Loucy (cell line): ENCODE data around the gene ANO1.

Experiments used
- H2AFZ ChIP-seq: fragments of 200-600 bp; sonication (generic); 2 replicates; pipeline ENCODE4 v1.6.0; 2016; ENCODE audit warnings: antibody characterized with exemption, mild to moderate bottlenecking, low read length, moderate library complexity
- H3F3A ChIP-seq: fragments of 200-600 bp; 2 replicates; pipeline ENCODE4 v1.6.0; 2016; ENCODE audit warnings: antibody characterized with exemption, low read depth, mild to moderate bottlenecking
- H3K27me3 ChIP-seq: fragments of 200-600 bp; sonication (generic); 2 replicates; pipeline ENCODE4 v1.6.1; 2014; ENCODE audit warnings: low read length, mild to moderate bottlenecking; ENCODE audit not compliant: insufficient read depth, poor library complexity, severe bottlenecking
- H3K36me3 ChIP-seq: fragments of 200-600 bp; sonication (generic); 2 replicates; pipeline ENCODE4 v1.6.1; 2016; ENCODE audit warnings: low read length; ENCODE audit not compliant: insufficient read depth
- H3K4me1 ChIP-seq: fragments of 200-600 bp; sonication (generic); 2 replicates; pipeline ENCODE4 v1.5.1; 2014; ENCODE audit warnings: low read length, mild to moderate bottlenecking; ENCODE audit not compliant: insufficient read depth, poor library complexity, severe bottlenecking
- H3K4me2 ChIP-seq: fragments of 200-600 bp; sonication (generic); 2 replicates; pipeline ENCODE4 v1.6.0; 2014; ENCODE audit warnings: antibody characterized with exemption, low read length, low read depth, mild to moderate bottlenecking; ENCODE audit not compliant: poor library complexity, severe bottlenecking
- H3K4me3 ChIP-seq: fragments of 200-600 bp; sonication (generic); 2 replicates; pipeline ENCODE4 v1.5.1; 2014; ENCODE audit warnings: low read length, mild to moderate bottlenecking, mixed read lengths; ENCODE audit not compliant: poor library complexity, severe bottlenecking
- H3K79me2 ChIP-seq: fragments of 200-600 bp; sonication (generic); 2 replicates; pipeline ENCODE4 v1.6.1; 2014; ENCODE audit warnings: low read length; ENCODE audit not compliant: insufficient read depth
- H3K9ac ChIP-seq: fragments of 200-600 bp; sonication (generic); 2 replicates; pipeline ENCODE4 v1.6.0; 2014; ENCODE audit warnings: mild to moderate bottlenecking, low read depth, low read length, moderate library complexity; ENCODE audit not compliant: poor library complexity, severe bottlenecking
- H3K9me2 ChIP-seq: fragments of 200-600 bp; sonication (generic); replicated peaks from 2 replicates; pipeline ENCODE4 v1.6.1; 2016; ENCODE audit warnings: low read depth, low read length, mixed read lengths
- H3K9me3 ChIP-seq: fragments of 200-600 bp; sonication (generic); 2 replicates; pipeline ENCODE4 v1.6.1; 2014; ENCODE audit warnings: mild to moderate bottlenecking, antibody characterized with exemption, low read length, low read depth; ENCODE audit not compliant: insufficient read depth
- H4K20me1 ChIP-seq: fragments of 200-600 bp; sonication (generic); 2 replicates; pipeline ENCODE4 v1.6.0; 2014; ENCODE audit warnings: antibody characterized with exemption, low read length, mild to moderate bottlenecking; ENCODE audit not compliant: insufficient read depth, poor library complexity, severe bottlenecking
- CTCF ChIP-seq: fragments of 200-600 bp; sonication (generic); conservative IDR thresholded peaks from 2 replicates; pipeline ENCODE4 v1.5.1; 2014; ENCODE audit warnings: mild to moderate bottlenecking, antibody characterized with exemption, low read length
- EZH2phosphoT487 ChIP-seq: fragments of 200-600 bp; IDR thresholded peaks from 2 replicates; pipeline ENCODE4 v1.6.1; 2018; ENCODE audit warnings: antibody characterized with exemption, mild to moderate bottlenecking, moderate library complexity, borderline replicate concordance

Gene ANO1

GRCh38 chr11:70065318-70066135 lies 12.6 kb upstream of the ANO1 start:
- no peak for TF ChIP-seq EZH2phosphoT487
- TF ChIP-seq CTCF = no peak
- Histone ChIP-seq H3K9me2 (no peaks in the 10 kb centered on the region), H4K20me1 (no peaks in the 10 kb centered on the region), H3K36me3 (no peaks in the 10 kb centered on the region), H3F3A (no peaks in the 10 kb centered on the region), H3K4me2 (no peak overlapping the region), H3K27me3 (no peaks in the 10 kb centered on the region), H3K4me1 (no peaks in the 10 kb centered on the region), H3K9me3 (no peaks in the 10 kb centered on the region), H2AFZ (no peak overlapping the region), H3K9ac (no peak overlapping the region), H3K79me2 (no peaks in the 10 kb centered on the region), H3K4me3 (no peak overlapping the region)

- Histone ChIP-seq H3K4me1 (no peaks in the 10 kb centered on the region), H4K20me1 (no peaks in the 10 kb centered on the region), H3K4me2 (no peak overlapping the region), H3K36me3 (no peaks in the 10 kb centered on the region), H2AFZ (no peak overlapping the region), H3K4me3 (no peak overlapping the region), H3K9ac (no peak overlapping the region), H3K79me2 (no peaks in the 10 kb centered on the region), H3K9me2 (no peaks in the 10 kb centered on the region), H3K9me3 (no peaks in the 10 kb centered on the region), H3F3A (no peaks in the 10 kb centered on the region), H3K27me3 (no peaks in the 10 kb centered on the region)
- TF ChIP-seq EZH2phosphoT487 = no peak
- no peak for TF ChIP-seq CTCF
These were observed 12.0 kb upstream of the ANO1 start for GRCh38 chr11:70066136-70066520.

GRCh38 chr11:70066628-70067027 lies 11.5 kb upstream of the ANO1 start:
- H3K36me3 ChIP-seq = no peaks in the 10 kb centered on the region
- no peaks in the 10 kb centered on the region for H3K9me3 ChIP-seq
- no peaks in the 10 kb centered on the region for H3K4me1 ChIP-seq
- H3K27me3 ChIP-seq = no peaks in the 10 kb centered on the region
- H3K79me2 ChIP-seq = no peaks in the 10 kb centered on the region
- H3K9me2 ChIP-seq = no peaks in the 10 kb centered on the region
- H3F3A ChIP-seq = no peaks in the 10 kb centered on the region
- H3K4me2 ChIP-seq = no peak overlapping the region
- no peak overlapping the region for H3K9ac ChIP-seq
- no peak overlapping the region for H2AFZ ChIP-seq
- H4K20me1 ChIP-seq = no peaks in the 10 kb centered on the region
- no peak overlapping the region for H3K4me3 ChIP-seq
- no peak for TF ChIP-seq CTCF
- TF ChIP-seq EZH2phosphoT487 = no peak
